ENCODE results near the gene DEFB124. TPM values are rescaled to one million over a fixed set of nuclear protein-coding genes. Genes with fewer than 3 reads are reported as not detected.

DEFB124 gene
- total RNA-seq (2022; extraction: Qiagen RNA extraction; ENCODE audit: low read depth): not detected in 5 replicates

GRCh38 chr20:31474758-31475427 is at the start of gene DEFB124, which contains the start of gene REM1:
DEFB124 (minus strand) TSS chr20:31475127; CDS start chr20:31473013, 2,114 bp downstream.
REM1 (plus strand) TSS chr20:31475288; CDS start chr20:31476446, 1,158 bp downstream.

GRCh38 chr20:31514154-31515071 is 39.5 kb upstream of the DEFB124 start, which contains the start of gene HM13:
HM13 (plus strand) TSS chr20:31514442; CDS start chr20:31514552, 110 bp downstream.

GRCh38 chr20:31440012-31440659 is 34.8 kb downstream of the DEFB124 start, which contains the start of gene DEFB123:
DEFB123 (plus strand) TSS chr20:31440632; CDS start chr20:31440699, 67 bp downstream.

Other genes with a start within 250 kb of the DEFB124 start
- gene DEFB115, start 217.5 kb downstream of the DEFB124 start, total RNA-seq (2022; extraction: Qiagen RNA extraction; ENCODE audit: low read depth): not detected in 5 replicates
- not detected in 5 replicates for gene DEFB116, start 166.5 kb downstream of the DEFB124 start, total RNA-seq (2022; extraction: Qiagen RNA extraction; ENCODE audit: low read depth)
- not detected in 5 replicates for gene DEFB118, start 106.5 kb downstream of the DEFB124 start, total RNA-seq (2022; extraction: Qiagen RNA extraction; ENCODE audit: low read depth)
- gene DEFB119, start 84.5 kb downstream of the DEFB124 start, total RNA-seq (2022; extraction: Qiagen RNA extraction; ENCODE audit: low read depth): not detected in 5 replicates
- gene DEFB121, start 68.9 kb downstream of the DEFB124 start, total RNA-seq (2022; extraction: Qiagen RNA extraction; ENCODE audit: low read depth): not detected in 5 replicates
- not detected in 5 replicates for gene DEFB123, start 34.5 kb downstream of the DEFB124 start, total RNA-seq (2022; extraction: Qiagen RNA extraction; ENCODE audit: low read depth)
- gene REM1, start 161 bp upstream of the DEFB124 start, total RNA-seq (2022; extraction: Qiagen RNA extraction; ENCODE audit: low read depth): 0.09 to 0.13 TPM (median 0.10 TPM) in 3 of 5 replicates, not detected in the others
- 190 to 266 TPM (median 248 TPM) in 5 replicates for gene HM13, start 39.3 kb upstream of the DEFB124 start, total RNA-seq (2022; extraction: Qiagen RNA extraction; ENCODE audit: low read depth)
- 155 to 284 TPM (median 194 TPM) in 5 replicates for gene ID1, start 130.2 kb upstream of the DEFB124 start, total RNA-seq (2022; extraction: Qiagen RNA extraction; ENCODE audit: low read depth)
- gene COX4I2, start 162.8 kb upstream of the DEFB124 start, total RNA-seq (2022; extraction: Qiagen RNA extraction; ENCODE audit: low read depth): not detected in 5 replicates
- 135 to 153 TPM (median 148 TPM) in 5 replicates for gene BCL2L1, start 247.7 kb upstream of the DEFB124 start, total RNA-seq (2022; extraction: Qiagen RNA extraction; ENCODE audit: low read depth)